ENCODE data around the gene CAPN10.
"Not testable (repeated sequence)": the region's sequence is repeated elsewhere in the genome, so short reads cannot be mapped to it uniquely, and the experiment has no call there.

Gene CAPN10

GRCh38 chr2:240611601-240612210 is 25.2 kb downstream of the CAPN10 start:
- TF ChIP-seq YY1 (IDR thresholded peaks at IDR 0.05; ENCODE audit: insufficient read depth, insufficient read length) (no peak), ZNF274 (IDR thresholded peaks at IDR 0.05; ENCODE audit: low read depth, low read length) (no peak), SUZ12 (IDR thresholded peaks at IDR 0.05; ENCODE audit: extremely low read depth, insufficient read depth, insufficient read length) (no peak)
- no peaks in the 10 kb centered on the region for H3K27me3 ChIP-seq (ENCODE audit: insufficient read depth, insufficient read length)
- peaks cover 45% of the 10 kb centered on the region for H3K9me3 ChIP-seq (ENCODE audit: insufficient read depth, low read length)
- no peak overlapping the region for H3K9ac ChIP-seq (ENCODE audit: insufficient read length, low read depth)
- no peaks in the 10 kb centered on the region for H3K4me1 ChIP-seq (ENCODE audit: insufficient read depth, insufficient read length)
- no peak overlapping the region for H3K4me3 ChIP-seq (ENCODE audit: insufficient read length, low read depth)
- no peak for DNase-seq (ENCODE audit: low read depth, low spot score)
- peaks cover 2% of the 10 kb centered on the region for H3K36me3 ChIP-seq (ENCODE audit: insufficient read depth, insufficient read length, low read length)

GRCh38 chr2:240613781-240614180 is 27.2 kb downstream of the CAPN10 start:
- TF ChIP-seq YY1 (IDR thresholded peaks at IDR 0.05; ENCODE audit: insufficient read depth, insufficient read length) (no peak), ZNF274 (IDR thresholded peaks at IDR 0.05; ENCODE audit: low read depth, low read length) (no peak), SUZ12 (IDR thresholded peaks at IDR 0.05; ENCODE audit: extremely low read depth, insufficient read depth, insufficient read length) (no peak)
- Histone ChIP-seq H3K9ac (ENCODE audit: insufficient read length, low read depth) (no peak overlapping the region), H3K36me3 (ENCODE audit: insufficient read depth, insufficient read length, low read length) (peaks cover 2% of the 10 kb centered on the region), H3K4me1 (ENCODE audit: insufficient read depth, insufficient read length) (no peaks in the 10 kb centered on the region), H3K27me3 (ENCODE audit: insufficient read depth, insufficient read length) (no peaks in the 10 kb centered on the region), H3K4me3 (ENCODE audit: insufficient read length, low read depth) (no peak overlapping the region), H3K9me3 (ENCODE audit: insufficient read depth, low read length) (peaks cover 66% of the 10 kb centered on the region)
- DNase-seq (ENCODE audit: low read depth, low spot score): no peak

GRCh38 chr2:240614391-240614790 is 27.9 kb downstream of the CAPN10 start:
- Histone ChIP-seq H3K36me3 (ENCODE audit: insufficient read depth, insufficient read length, low read length) (peaks cover 2% of the 10 kb centered on the region), H3K9me3 (ENCODE audit: insufficient read depth, low read length) (peaks cover 72% of the 10 kb centered on the region), H3K27me3 (ENCODE audit: insufficient read depth, insufficient read length) (no peaks in the 10 kb centered on the region), H3K4me3 (ENCODE audit: insufficient read length, low read depth) (no peak overlapping the region), H3K4me1 (ENCODE audit: insufficient read depth, insufficient read length) (no peaks in the 10 kb centered on the region), H3K9ac (ENCODE audit: insufficient read length, low read depth) (no peak overlapping the region)
- DNase-seq (ENCODE audit: low read depth, low spot score): no peak
- TF ChIP-seq YY1 (IDR thresholded peaks at IDR 0.05; ENCODE audit: insufficient read depth, insufficient read length) (no peak), SUZ12 (IDR thresholded peaks at IDR 0.05; ENCODE audit: extremely low read depth, insufficient read depth, insufficient read length) (no peak), ZNF274 (IDR thresholded peaks at IDR 0.05; ENCODE audit: low read depth, low read length) (no peak)

- Histone ChIP-seq H3K4me3 (ENCODE audit: insufficient read length, low read depth) (no peak overlapping the region), H3K36me3 (ENCODE audit: insufficient read depth, insufficient read length, low read length) (peaks cover 2% of the 10 kb centered on the region), H3K4me1 (ENCODE audit: insufficient read depth, insufficient read length) (no peaks in the 10 kb centered on the region), H3K9ac (ENCODE audit: insufficient read length, low read depth) (no peak overlapping the region), H3K27me3 (ENCODE audit: insufficient read depth, insufficient read length) (no peaks in the 10 kb centered on the region), H3K9me3 (ENCODE audit: insufficient read depth, low read length) (peaks cover 73% of the 10 kb centered on the region)
- no peak for DNase-seq (ENCODE audit: low read depth, low spot score)
- TF ChIP-seq SUZ12 (IDR thresholded peaks at IDR 0.05; ENCODE audit: extremely low read depth, insufficient read depth, insufficient read length) (no peak), ZNF274 (IDR thresholded peaks at IDR 0.05; ENCODE audit: low read depth, low read length) (no peak), YY1 (IDR thresholded peaks at IDR 0.05; ENCODE audit: insufficient read depth, insufficient read length) (no peak)
Observed at GRCh38 chr2:240615396-240615795, 28.9 kb downstream of the CAPN10 start.

GRCh38 chr2:240615820-240616547 is 29.4 kb downstream of the CAPN10 start:
- DNase-seq (ENCODE audit: low read depth, low spot score): no peak
- Histone ChIP-seq H3K27me3 (ENCODE audit: insufficient read depth, insufficient read length) (no peaks in the 10 kb centered on the region), H3K4me1 (ENCODE audit: insufficient read depth, insufficient read length) (no peaks in the 10 kb centered on the region), H3K4me3 (ENCODE audit: insufficient read length, low read depth) (no peak overlapping the region), H3K9me3 (ENCODE audit: insufficient read depth, low read length) (peaks cover 73% of the 10 kb centered on the region), H3K36me3 (ENCODE audit: insufficient read depth, insufficient read length, low read length) (peaks cover 2% of the 10 kb centered on the region), H3K9ac (ENCODE audit: insufficient read length, low read depth) (no peak overlapping the region)
- TF ChIP-seq SUZ12 (IDR thresholded peaks at IDR 0.05; ENCODE audit: extremely low read depth, insufficient read depth, insufficient read length) (no peak), ZNF274 (IDR thresholded peaks at IDR 0.05; ENCODE audit: low read depth, low read length) (no peak), YY1 (IDR thresholded peaks at IDR 0.05; ENCODE audit: insufficient read depth, insufficient read length) (no peak)

GRCh38 chr2:240616860-240617666 is 30.5 kb downstream of the CAPN10 start:
- not testable (repeated sequence) for H3K36me3 ChIP-seq (ENCODE audit: insufficient read depth, insufficient read length, low read length); H3K9ac ChIP-seq (ENCODE audit: insufficient read length, low read depth); H3K27me3 ChIP-seq (ENCODE audit: insufficient read depth, insufficient read length); DNase-seq (ENCODE audit: low read depth, low spot score); H3K4me1 ChIP-seq (ENCODE audit: insufficient read depth, insufficient read length); H3K4me3 ChIP-seq (ENCODE audit: insufficient read length, low read depth)
- peaks cover 73% of the 10 kb centered on the region for H3K9me3 ChIP-seq (ENCODE audit: insufficient read depth, low read length)

- no peak for TF ChIP-seq YY1 (IDR thresholded peaks at IDR 0.05; ENCODE audit: insufficient read depth, insufficient read length)
- no peak for TF ChIP-seq ZNF274 (IDR thresholded peaks at IDR 0.05; ENCODE audit: low read depth, low read length)
- TF ChIP-seq SUZ12 (IDR thresholded peaks at IDR 0.05; ENCODE audit: extremely low read depth, insufficient read depth, insufficient read length): no peak
- Histone ChIP-seq H3K36me3 (ENCODE audit: insufficient read depth, insufficient read length, low read length) (no peaks in the 10 kb centered on the region), H3K9me3 (ENCODE audit: insufficient read depth, low read length) (peaks cover 57% of the 10 kb centered on the region)
Observed at GRCh38 chr2:240618776-240619175, 32.2 kb downstream of the CAPN10 start.

More at GRCh38 chr2:240618776-240619175, 32.2 kb downstream of the CAPN10 start:
- DNase-seq (ENCODE audit: low read depth, low spot score): no peak
- Histone ChIP-seq H3K27me3 (ENCODE audit: insufficient read depth, insufficient read length) (no peaks in the 10 kb centered on the region), H3K9ac (ENCODE audit: insufficient read length, low read depth) (no peak overlapping the region), H3K4me1 (ENCODE audit: insufficient read depth, insufficient read length) (no peaks in the 10 kb centered on the region), H3K4me3 (ENCODE audit: insufficient read length, low read depth) (no peak overlapping the region)

All from NT2/D1 (cell line).